Fibroblast of mammary gland (primary cell): ENCODE measurements around the gene UBXN11.
A peak's percentile ranks its signal among the peaks of the same experiment; 100 is the strongest.

ENCODE experiments used
- DNase-seq: peaks from one replicate; pipeline ENCODE4 v3.0.0-alpha.2; 2010; ENCODE audit warnings: low read depth
- H3K4me3 ChIP-seq: 2 replicates; pipeline ENCODE4 v1.5.1; 2011; ENCODE audit warnings: low read depth, mild to moderate bottlenecking, low read length, moderate library complexity; ENCODE audit not compliant: control insufficient read depth
- TF ChIP-seq, protein P1 (sequence below): conservative IDR thresholded peaks from 2 replicates; pipeline ENCODE4 v1.5.1; 2011; ENCODE audit warnings: low read depth, low read length, inconsistent platforms; ENCODE audit not compliant: control insufficient read depth, insufficient read depth

Gene UBXN11

DNA sequence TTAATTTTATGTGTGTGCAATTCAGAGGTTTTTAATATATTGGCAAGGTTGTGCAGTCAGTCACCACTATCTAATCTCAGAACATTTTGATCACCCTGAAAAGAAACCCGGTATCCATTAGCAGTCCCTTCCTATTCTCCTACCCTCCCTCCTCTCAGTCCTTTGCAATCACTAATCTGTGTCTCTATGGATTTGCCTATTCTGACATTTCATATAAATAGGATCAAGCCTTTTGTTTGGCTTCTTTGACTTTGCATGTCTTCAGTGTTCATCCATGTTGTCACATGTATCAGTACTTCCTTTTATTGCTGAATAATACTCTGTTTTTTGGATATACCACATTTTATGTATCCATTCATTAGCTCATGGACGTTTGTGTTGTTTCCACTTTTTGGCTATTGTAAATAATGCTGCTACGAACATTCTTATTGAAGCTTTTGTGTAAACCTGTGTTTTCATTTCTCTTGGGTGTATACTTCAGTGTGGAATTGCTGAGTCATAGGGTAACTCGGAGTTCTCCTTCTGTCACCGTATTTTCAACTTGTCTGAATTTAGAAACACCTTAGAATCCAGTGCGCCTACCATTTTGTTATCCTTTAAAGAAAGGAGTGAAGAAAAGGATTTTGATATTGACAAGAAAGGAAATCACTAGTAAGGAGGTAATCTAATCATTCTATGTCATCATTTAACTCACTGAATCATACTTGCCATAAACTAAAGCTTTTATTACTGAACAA is 69.0 kb downstream of the UBXN11 start:
- TF ChIP-seq, protein P1, sequence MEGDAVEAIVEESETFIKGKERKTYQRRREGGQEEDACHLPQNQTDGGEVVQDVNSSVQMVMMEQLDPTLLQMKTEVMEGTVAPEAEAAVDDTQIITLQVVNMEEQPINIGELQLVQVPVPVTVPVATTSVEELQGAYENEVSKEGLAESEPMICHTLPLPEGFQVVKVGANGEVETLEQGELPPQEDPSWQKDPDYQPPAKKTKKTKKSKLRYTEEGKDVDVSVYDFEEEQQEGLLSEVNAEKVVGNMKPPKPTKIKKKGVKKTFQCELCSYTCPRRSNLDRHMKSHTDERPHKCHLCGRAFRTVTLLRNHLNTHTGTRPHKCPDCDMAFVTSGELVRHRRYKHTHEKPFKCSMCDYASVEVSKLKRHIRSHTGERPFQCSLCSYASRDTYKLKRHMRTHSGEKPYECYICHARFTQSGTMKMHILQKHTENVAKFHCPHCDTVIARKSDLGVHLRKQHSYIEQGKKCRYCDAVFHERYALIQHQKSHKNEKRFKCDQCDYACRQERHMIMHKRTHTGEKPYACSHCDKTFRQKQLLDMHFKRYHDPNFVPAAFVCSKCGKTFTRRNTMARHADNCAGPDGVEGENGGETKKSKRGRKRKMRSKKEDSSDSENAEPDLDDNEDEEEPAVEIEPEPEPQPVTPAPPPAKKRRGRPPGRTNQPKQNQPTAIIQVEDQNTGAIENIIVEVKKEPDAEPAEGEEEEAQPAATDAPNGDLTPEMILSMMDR: no peak
- no peak overlapping the region for H3K4me3 ChIP-seq
- peak; percentile 20 for DNase-seq

DNA sequence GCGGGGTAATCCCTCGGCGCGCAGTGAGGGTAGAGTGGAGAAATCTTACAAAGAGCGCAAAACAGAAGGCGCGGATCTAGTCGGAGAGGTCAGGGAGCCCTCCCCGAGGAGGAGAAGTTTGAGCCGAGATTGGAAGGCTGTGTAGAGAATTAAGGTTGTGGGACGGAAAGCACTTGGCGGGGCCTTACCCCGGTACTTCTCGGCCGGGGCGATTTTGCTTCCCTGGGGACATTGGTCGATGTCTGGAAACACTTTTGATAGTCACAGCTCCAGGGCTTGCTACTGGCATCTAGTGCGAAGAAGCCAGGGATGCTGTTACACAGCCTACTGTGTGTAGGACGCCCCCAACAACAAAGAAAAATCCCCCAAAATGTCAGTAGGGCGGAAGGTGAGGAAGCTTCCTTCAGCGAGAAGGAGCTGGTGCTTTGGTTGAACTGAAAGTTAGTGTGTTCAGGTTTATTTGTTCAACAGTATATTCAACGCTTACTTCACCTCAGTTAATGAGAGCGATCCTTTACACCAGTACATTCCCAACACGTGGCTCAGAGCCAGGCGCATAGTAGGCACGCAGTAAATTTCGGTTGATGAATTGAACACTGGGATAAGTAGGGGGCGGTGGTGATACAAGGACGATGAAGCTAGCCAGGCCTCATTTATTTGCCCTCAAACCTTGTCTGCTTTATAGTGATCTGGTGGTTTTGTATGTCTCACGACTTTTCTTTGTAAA is 71.6 kb downstream of the UBXN11 start:
- H3K4me3 ChIP-seq: peak overlapping the region; percentile 95
- peak; percentile 38 for DNase-seq
- TF ChIP-seq, protein P1: peak; percentile 20

DNA sequence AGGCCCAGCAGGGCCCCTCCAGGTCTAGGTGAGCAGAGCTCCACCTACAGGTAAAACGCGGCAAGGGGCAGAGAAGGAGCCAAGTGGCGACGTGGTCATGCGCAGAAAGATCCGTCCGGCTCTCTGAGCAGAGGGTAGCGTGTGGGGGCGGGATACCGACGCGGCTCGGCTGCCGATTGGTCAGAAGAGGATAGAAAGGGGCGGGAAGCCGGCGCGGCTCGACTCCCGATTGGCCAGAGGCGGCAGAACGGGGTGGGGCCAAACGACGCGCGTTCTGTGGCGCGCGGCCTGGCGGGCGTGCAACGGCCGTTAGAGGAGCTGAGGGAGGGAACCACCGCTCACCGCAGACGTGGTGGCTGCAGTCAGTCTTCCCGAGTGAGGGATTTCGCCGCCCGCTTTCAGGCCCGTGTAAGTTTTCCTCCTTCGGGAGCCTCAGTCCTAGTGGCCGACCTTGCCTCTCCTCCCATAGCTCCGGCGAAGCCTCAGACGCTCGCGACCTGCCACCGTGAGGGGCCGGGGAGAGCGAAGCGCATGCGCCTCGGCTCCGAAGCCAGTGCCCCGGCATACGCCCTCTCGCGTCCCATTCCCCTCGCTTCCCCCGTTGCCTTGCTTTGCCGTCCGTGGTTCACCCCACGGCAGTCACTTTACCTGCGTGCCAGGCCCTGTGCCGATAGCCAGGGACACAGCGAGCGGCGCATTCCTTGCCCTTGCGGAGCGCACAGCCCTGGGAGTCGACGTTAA is 72.4 kb downstream of the UBXN11 start, which contains the start of gene CEP85:
Gene CEP85, plus strand, starts transcription at position 298 of the 741 bp plus-strand sequence. CDS start 5,584 bp downstream, outside the sequence.
- TF ChIP-seq, protein P1: peak; percentile 81
- DNase-seq: peak; percentile 95
- H3K4me3 ChIP-seq: peak within 1 kb of the TSS; percentile 95
